Measurements from ENCODE around the gene SLC12A7. TPM values are rescaled to one million over a fixed set of nuclear protein-coding genes. Genes with fewer than 3 reads are reported as not detected.

The SLC12A7 gene
- polyA plus RNA-seq, 2 donors: 4.0 to 4.7 TPM

GRCh38 chr5:1034986-1035385, 76.9 kb downstream of the SLC12A7 start:
- H3K36me3 ChIP-seq (ENCODE audit: control insufficient read depth in 2 of 2, insufficient read depth in 2 of 2, low read length in 1 of 2): peaks cover 0 to 5% of the 10 kb centered on the region in 2 donors
- H3K27ac ChIP-seq (ENCODE audit: low read depth in 2 of 2, low read length in 1 of 2): no peak overlapping the region
- no peak overlapping the region for H3K4me3 ChIP-seq (ENCODE audit: low read depth in 1 of 2, low read length in 2 of 2)
- WGBS, 2 donors: 85 to 95% methylated on average over 2 of the region's 2 CpGs
- peaks cover 0 to 2% of the 10 kb centered on the region in 2 donors for H3K4me1 ChIP-seq (ENCODE audit: control insufficient read depth in 2 of 2, insufficient read depth in 2 of 2, low read length in 1 of 2)
- H3K27me3 ChIP-seq (ENCODE audit: control insufficient read depth in 1 of 2, insufficient read depth in 2 of 2, low read length in 2 of 2): peaks cover 0 to 2% of the 10 kb centered on the region in 2 donors
- no peaks in the 10 kb centered on the region for H3K9me3 ChIP-seq (ENCODE audit: control insufficient read depth in 2 of 2, insufficient read depth in 1 of 2, low read depth in 1 of 2, low read length in 1 of 2)

GRCh38 chr5:1034421-1034905, 77.4 kb downstream of the SLC12A7 start:
- Histone ChIP-seq H3K36me3 (ENCODE audit: control insufficient read depth in 2 of 2, insufficient read depth in 2 of 2, low read length in 1 of 2) (peaks cover 0 to 5% of the 10 kb centered on the region in 2 donors), H3K27ac (ENCODE audit: low read depth in 2 of 2, low read length in 1 of 2) (no peak overlapping the region), H3K4me1 (ENCODE audit: control insufficient read depth in 2 of 2, insufficient read depth in 2 of 2, low read length in 1 of 2) (peaks cover 0 to 2% of the 10 kb centered on the region in 2 donors), H3K9me3 (ENCODE audit: control insufficient read depth in 2 of 2, insufficient read depth in 1 of 2, low read depth in 1 of 2, low read length in 1 of 2) (no peaks in the 10 kb centered on the region), H3K27me3 (ENCODE audit: control insufficient read depth in 1 of 2, insufficient read depth in 2 of 2, low read length in 2 of 2) (peaks cover 0 to 2% of the 10 kb centered on the region in 2 donors), H3K4me3 (ENCODE audit: low read depth in 1 of 2, low read length in 2 of 2) (no peak overlapping the region)
- 88 to 92% methylated on average over 17 of the region's 17 CpGs for WGBS, 2 donors

- Histone ChIP-seq H3K27me3 (ENCODE audit: control insufficient read depth in 1 of 2, insufficient read depth in 2 of 2, low read length in 2 of 2) (peaks cover 0 to 2% of the 10 kb centered on the region in 2 donors), H3K36me3 (ENCODE audit: control insufficient read depth in 2 of 2, insufficient read depth in 2 of 2, low read length in 1 of 2) (peaks cover 0 to 5% of the 10 kb centered on the region in 2 donors)
- WGBS, 2 donors: 86 to 90% methylated on average over 29 of the region's 29 CpGs
These were observed 78.0 kb downstream of the SLC12A7 start for GRCh38 chr5:1033606-1034420.

GRCh38 chr5:1033178-1033577, 78.7 kb downstream of the SLC12A7 start:
- 93 to 94% methylated on average over 26 of the region's 26 CpGs for WGBS, 2 donors
- Histone ChIP-seq H3K36me3 (ENCODE audit: control insufficient read depth in 2 of 2, insufficient read depth in 2 of 2, low read length in 1 of 2) (peaks cover 0 to 5% of the 10 kb centered on the region in 2 donors), H3K9me3 (ENCODE audit: control insufficient read depth in 2 of 2, insufficient read depth in 1 of 2, low read depth in 1 of 2, low read length in 1 of 2) (no peaks in the 10 kb centered on the region)

More at GRCh38 chr5:1033606-1034420, 78.0 kb downstream of the SLC12A7 start:
- Histone ChIP-seq H3K27ac (ENCODE audit: low read depth in 2 of 2, low read length in 1 of 2) (no peak overlapping the region), H3K4me3 (ENCODE audit: low read depth in 1 of 2, low read length in 2 of 2) (no peak overlapping the region), H3K9me3 (ENCODE audit: control insufficient read depth in 2 of 2, insufficient read depth in 1 of 2, low read depth in 1 of 2, low read length in 1 of 2) (no peaks in the 10 kb centered on the region), H3K4me1 (ENCODE audit: control insufficient read depth in 2 of 2, insufficient read depth in 2 of 2, low read length in 1 of 2) (peaks cover 0 to 2% of the 10 kb centered on the region in 2 donors)

GRCh38 chr5:1032551-1033027, 79.3 kb downstream of the SLC12A7 start:
- Histone ChIP-seq H3K4me1 (ENCODE audit: control insufficient read depth in 2 of 2, insufficient read depth in 2 of 2, low read length in 1 of 2) (peaks cover 0 to 2% of the 10 kb centered on the region in 2 donors), H3K27me3 (ENCODE audit: control insufficient read depth in 1 of 2, insufficient read depth in 2 of 2, low read length in 2 of 2) (peaks cover 0 to 2% of the 10 kb centered on the region in 2 donors), H3K27ac (ENCODE audit: low read depth in 2 of 2, low read length in 1 of 2) (no peak overlapping the region), H3K9me3 (ENCODE audit: control insufficient read depth in 2 of 2, insufficient read depth in 1 of 2, low read depth in 1 of 2, low read length in 1 of 2) (no peaks in the 10 kb centered on the region), H3K36me3 (ENCODE audit: control insufficient read depth in 2 of 2, insufficient read depth in 2 of 2, low read length in 1 of 2) (peaks cover 0 to 5% of the 10 kb centered on the region in 2 donors), H3K4me3 (ENCODE audit: low read depth in 1 of 2, low read length in 2 of 2) (no peak overlapping the region)
- 93 to 95% methylated on average over 14 of the region's 14 CpGs for WGBS, 2 donors

More at GRCh38 chr5:1033178-1033577, 78.7 kb downstream of the SLC12A7 start:
- H3K27ac ChIP-seq (ENCODE audit: low read depth in 2 of 2, low read length in 1 of 2): no peak overlapping the region
- no peak overlapping the region for H3K4me3 ChIP-seq (ENCODE audit: low read depth in 1 of 2, low read length in 2 of 2)
- H3K4me1 ChIP-seq (ENCODE audit: control insufficient read depth in 2 of 2, insufficient read depth in 2 of 2, low read length in 1 of 2): peaks cover 0 to 2% of the 10 kb centered on the region in 2 donors
- H3K27me3 ChIP-seq (ENCODE audit: control insufficient read depth in 1 of 2, insufficient read depth in 2 of 2, low read length in 2 of 2): peaks cover 0 to 2% of the 10 kb centered on the region in 2 donors

- Histone ChIP-seq H3K27me3 (ENCODE audit: control insufficient read depth in 1 of 2, insufficient read depth in 2 of 2, low read length in 2 of 2) (peaks cover 0 to 2% of the 10 kb centered on the region in 2 donors), H3K4me1 (ENCODE audit: control insufficient read depth in 2 of 2, insufficient read depth in 2 of 2, low read length in 1 of 2) (peaks cover 0 to 2% of the 10 kb centered on the region in 2 donors), H3K4me3 (ENCODE audit: low read depth in 1 of 2, low read length in 2 of 2) (no peak overlapping the region), H3K9me3 (ENCODE audit: control insufficient read depth in 2 of 2, insufficient read depth in 1 of 2, low read depth in 1 of 2, low read length in 1 of 2) (no peaks in the 10 kb centered on the region), H3K36me3 (ENCODE audit: control insufficient read depth in 2 of 2, insufficient read depth in 2 of 2, low read length in 1 of 2) (peaks cover 0 to 5% of the 10 kb centered on the region in 2 donors), H3K27ac (ENCODE audit: low read depth in 2 of 2, low read length in 1 of 2) (no peak overlapping the region)
- WGBS, 2 donors: 91% methylated on average over 16 of the region's 16 CpGs
These were observed 79.9 kb downstream of the SLC12A7 start for GRCh38 chr5:1032011-1032410.

GRCh38 chr5:1031306-1031959, 80.4 kb downstream of the SLC12A7 start:
- peaks cover 0 to 5% of the 10 kb centered on the region in 2 donors for H3K36me3 ChIP-seq (ENCODE audit: control insufficient read depth in 2 of 2, insufficient read depth in 2 of 2, low read length in 1 of 2)

GRCh38 chr5:1030801-1031271, 81.0 kb downstream of the SLC12A7 start:
- no peaks in the 10 kb centered on the region for H3K9me3 ChIP-seq (ENCODE audit: control insufficient read depth in 2 of 2, insufficient read depth in 1 of 2, low read depth in 1 of 2, low read length in 1 of 2)
- 75 to 77% methylated on average over 10 of the region's 10 CpGs for WGBS, 2 donors
- H3K27me3 ChIP-seq (ENCODE audit: control insufficient read depth in 1 of 2, insufficient read depth in 2 of 2, low read length in 2 of 2): peaks cover 0 to 2% of the 10 kb centered on the region in 2 donors
- H3K36me3 ChIP-seq (ENCODE audit: control insufficient read depth in 2 of 2, insufficient read depth in 2 of 2, low read length in 1 of 2): peaks cover 0 to 5% of the 10 kb centered on the region in 2 donors
- no peak overlapping the region for H3K4me3 ChIP-seq (ENCODE audit: low read depth in 1 of 2, low read length in 2 of 2)
- H3K27ac ChIP-seq (ENCODE audit: low read depth in 2 of 2, low read length in 1 of 2): no peak overlapping the region
- no peaks in the 10 kb centered on the region for H3K4me1 ChIP-seq (ENCODE audit: control insufficient read depth in 2 of 2, insufficient read depth in 2 of 2, low read length in 1 of 2)

More at GRCh38 chr5:1031306-1031959, 80.4 kb downstream of the SLC12A7 start:
- 90 to 92% methylated on average over 19 of the region's 19 CpGs for WGBS, 2 donors
- Histone ChIP-seq H3K27me3 (ENCODE audit: control insufficient read depth in 1 of 2, insufficient read depth in 2 of 2, low read length in 2 of 2) (peaks cover 0 to 2% of the 10 kb centered on the region in 2 donors), H3K27ac (ENCODE audit: low read depth in 2 of 2, low read length in 1 of 2) (no peak overlapping the region), H3K4me3 (ENCODE audit: low read depth in 1 of 2, low read length in 2 of 2) (no peak overlapping the region), H3K9me3 (ENCODE audit: control insufficient read depth in 2 of 2, insufficient read depth in 1 of 2, low read depth in 1 of 2, low read length in 1 of 2) (no peaks in the 10 kb centered on the region), H3K4me1 (ENCODE audit: control insufficient read depth in 2 of 2, insufficient read depth in 2 of 2, low read length in 1 of 2) (no peaks in the 10 kb centered on the region)

GRCh38 chr5:1029945-1030625, 81.8 kb downstream of the SLC12A7 start:
- WGBS, 2 donors: 83 to 84% methylated on average over 10 of the region's 10 CpGs
- no peak overlapping the region for H3K4me3 ChIP-seq (ENCODE audit: low read depth in 1 of 2, low read length in 2 of 2)
- no peak overlapping the region for H3K27ac ChIP-seq (ENCODE audit: low read depth in 2 of 2, low read length in 1 of 2)
- H3K9me3 ChIP-seq (ENCODE audit: control insufficient read depth in 2 of 2, insufficient read depth in 1 of 2, low read depth in 1 of 2, low read length in 1 of 2): no peaks in the 10 kb centered on the region
- peaks cover 0 to 2% of the 10 kb centered on the region in 2 donors for H3K27me3 ChIP-seq (ENCODE audit: control insufficient read depth in 1 of 2, insufficient read depth in 2 of 2, low read length in 2 of 2)
- peaks cover 0 to 5% of the 10 kb centered on the region in 2 donors for H3K36me3 ChIP-seq (ENCODE audit: control insufficient read depth in 2 of 2, insufficient read depth in 2 of 2, low read length in 1 of 2)
- no peaks in the 10 kb centered on the region for H3K4me1 ChIP-seq (ENCODE audit: control insufficient read depth in 2 of 2, insufficient read depth in 2 of 2, low read length in 1 of 2)

Measured in esophagus (tissue), 2 donors.